Erythroblast (primary cell): ENCODE measurements around the gene IL3RA.

Experiments used
- GATA1 ChIP-seq: IDR thresholded peaks from 2 replicates; pipeline ENCODE4 v1.6.1; 2011; ENCODE audit warnings: low read depth, mild to moderate bottlenecking, control low read depth, low read length, moderate library complexity
- POLR2A ChIP-seq: IDR thresholded peaks from 2 replicates; pipeline ENCODE4 v1.6.1; 2011; ENCODE audit warnings: mild to moderate bottlenecking, low read length

DNA sequence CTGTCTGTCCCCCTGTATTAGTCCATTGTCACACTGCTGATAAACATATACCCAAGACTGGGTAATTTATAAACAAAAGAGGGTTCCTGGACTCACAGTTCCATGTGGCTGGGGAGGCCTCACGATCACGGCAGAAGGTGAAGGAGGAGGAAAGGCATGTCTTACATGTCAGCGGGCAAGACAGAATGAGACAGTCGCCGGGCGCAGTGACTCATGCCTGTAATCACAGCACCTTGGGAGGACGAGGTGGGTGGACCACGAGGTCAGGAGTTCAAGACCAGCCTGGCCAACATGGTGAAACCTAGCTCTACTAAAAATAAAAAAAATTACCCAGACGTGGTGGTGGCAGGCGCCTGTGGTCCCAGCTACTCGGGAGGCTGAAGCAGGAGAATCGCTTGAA lies 24.7 kb downstream of the IL3RA start:
- no peak for TF ChIP-seq POLR2A
- TF ChIP-seq GATA1, result no peak
